Mononuclear cell (primary cell): ENCODE results near the gene PI3. TPM values are rescaled to one million over a fixed set of nuclear protein-coding genes. Genes with fewer than 3 reads are reported as not detected.

ENCODE experiments used
- H3K27me3 ChIP-seq: 2 replicates; pipeline ENCODE4 v1.6.0; 2011; ENCODE audit warnings: low read length, control low read depth; ENCODE audit not compliant: insufficient read depth
- H3K4me1 ChIP-seq: 2 replicates; pipeline ENCODE4 v1.5.1; 2011; ENCODE audit warnings: mild to moderate bottlenecking, low read length, control low read depth; ENCODE audit not compliant: insufficient read depth
- H3K4me3 ChIP-seq: 2 replicates; pipeline ENCODE4 v1.5.1; 2011; ENCODE audit warnings: mild to moderate bottlenecking, low read length, moderate library complexity
- H3K9me3 ChIP-seq: 2 replicates; pipeline ENCODE4 v1.5.1; 2011; ENCODE audit warnings: low read depth, mild to moderate bottlenecking, control low read depth, low read length
- total RNA-seq: library from RNA; depleted of rRNA; stranded (reverse); fragments of >200 nt; gene quantifications from one replicate; pipeline ENCODE4 v1.2.3, GENCODE V29; 2012

PI3 gene
- total RNA-seq, 1 donor, result not detected

DNA sequence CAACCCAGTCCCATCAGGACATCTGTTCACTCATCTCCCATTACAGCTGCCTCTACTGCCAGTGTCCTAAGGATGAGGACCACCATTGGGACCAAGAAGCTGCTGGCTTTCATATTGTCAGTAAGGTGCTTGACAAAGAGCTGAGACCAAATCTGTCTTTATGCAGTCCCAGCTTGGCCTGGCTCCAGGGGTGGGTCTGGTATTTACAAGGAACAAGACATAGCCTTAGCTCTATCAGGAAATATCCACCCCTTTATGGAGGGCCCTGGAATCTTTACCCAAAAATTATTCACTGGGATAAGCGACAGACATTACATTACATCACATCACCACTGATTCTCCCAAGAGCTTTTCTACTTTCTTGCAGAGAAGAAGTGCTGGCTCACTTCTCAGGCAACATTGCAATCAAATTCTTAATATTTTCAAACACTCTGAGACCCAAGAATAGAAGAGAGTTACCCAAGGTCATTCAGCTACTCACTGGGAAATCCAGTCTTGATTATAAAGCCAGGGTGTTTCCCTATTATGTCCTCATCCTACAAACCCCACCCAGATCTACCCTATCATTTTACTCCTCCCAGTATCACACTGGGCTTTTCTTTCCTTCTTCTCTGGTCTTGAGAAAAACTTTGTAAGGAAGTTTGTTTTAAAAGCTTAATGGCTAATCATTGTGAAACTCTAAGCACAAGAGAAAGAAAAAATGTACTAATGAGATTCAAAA lies 11.5 kb upstream of the PI3 start:
- H3K9me3 ChIP-seq, result peaks cover 17% of the 10 kb centered on the region
- H3K27me3 ChIP-seq, result peaks cover 43% of the 10 kb centered on the region
- H3K4me3 ChIP-seq, result no peak overlapping the region
- H3K4me1 ChIP-seq, result no peaks in the 10 kb centered on the region

GRCh38 chr20:45164906-45165305 lies 9.8 kb upstream of the PI3 start:
- H3K4me3 ChIP-seq, result no peak overlapping the region
- H3K9me3 ChIP-seq, result no peaks in the 10 kb centered on the region
- H3K27me3 ChIP-seq, result peaks cover 48% of the 10 kb centered on the region
- H3K4me1 ChIP-seq, result no peaks in the 10 kb centered on the region

DNA sequence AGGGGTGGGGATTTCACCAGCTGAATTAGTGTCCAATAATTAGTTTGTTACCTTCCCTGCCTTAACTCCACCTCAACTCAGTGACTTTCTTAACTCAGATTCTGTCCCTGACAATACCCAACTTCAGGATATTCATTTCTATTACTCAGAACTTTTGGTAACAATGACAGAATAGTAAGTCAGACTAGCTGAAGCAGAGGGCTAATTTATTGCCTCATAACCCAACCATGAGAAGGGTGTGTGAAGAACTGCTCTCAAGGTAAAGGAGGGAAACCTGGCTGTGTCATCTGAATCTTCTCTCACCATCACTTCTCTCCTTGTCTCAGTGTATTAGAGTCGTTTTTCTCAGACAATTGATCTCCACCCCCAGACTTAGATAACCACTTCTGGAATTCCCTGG lies 1.2 kb upstream of the PI3 start:
- Histone ChIP-seq H3K4me1 (peaks cover under 1% of the 10 kb centered on the region), H3K27me3 (peaks cover 9% of the 10 kb centered on the region), H3K4me3 (no peak overlapping the region), H3K9me3 (no peaks in the 10 kb centered on the region)

- Histone ChIP-seq H3K27me3 (peaks cover 3% of the 10 kb centered on the region), H3K9me3 (no peaks in the 10 kb centered on the region), H3K4me1 (peaks cover 13% of the 10 kb centered on the region), H3K4me3 (no peak overlapping the region)
Measured at GRCh38 chr20:45176526-45177267, 2.0 kb downstream of the PI3 start.

DNA sequence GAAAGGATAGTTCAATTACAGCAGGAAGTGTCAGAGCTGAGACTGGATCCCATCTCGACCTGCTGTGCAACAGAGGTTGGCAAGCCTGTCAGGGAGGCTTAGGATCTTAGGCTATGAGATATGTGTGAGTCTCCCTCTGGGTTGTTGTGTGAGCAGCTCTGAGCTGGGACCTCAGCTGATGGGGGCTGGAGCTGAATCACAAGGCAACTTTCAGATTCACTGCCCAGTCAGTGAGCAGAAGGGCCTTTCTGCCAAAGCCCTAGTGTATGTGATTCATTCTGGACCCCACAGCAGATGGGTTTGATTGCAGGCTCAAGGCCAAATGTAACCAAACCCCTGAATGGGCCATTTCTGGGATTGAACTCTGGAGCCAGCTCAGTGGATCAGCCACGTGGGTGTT lies 4.5 kb downstream of the PI3 start:
- Histone ChIP-seq H3K4me1 (peaks cover 13% of the 10 kb centered on the region), H3K4me3 (no peak overlapping the region), H3K27me3 (no peaks in the 10 kb centered on the region), H3K9me3 (no peaks in the 10 kb centered on the region)

- Histone ChIP-seq H3K4me3 (no peak overlapping the region), H3K27me3 (no peaks in the 10 kb centered on the region), H3K4me1 (peaks cover 13% of the 10 kb centered on the region), H3K9me3 (no peaks in the 10 kb centered on the region)
Measured at GRCh38 chr20:45181639-45182038, 6.9 kb downstream of the PI3 start.

DNA sequence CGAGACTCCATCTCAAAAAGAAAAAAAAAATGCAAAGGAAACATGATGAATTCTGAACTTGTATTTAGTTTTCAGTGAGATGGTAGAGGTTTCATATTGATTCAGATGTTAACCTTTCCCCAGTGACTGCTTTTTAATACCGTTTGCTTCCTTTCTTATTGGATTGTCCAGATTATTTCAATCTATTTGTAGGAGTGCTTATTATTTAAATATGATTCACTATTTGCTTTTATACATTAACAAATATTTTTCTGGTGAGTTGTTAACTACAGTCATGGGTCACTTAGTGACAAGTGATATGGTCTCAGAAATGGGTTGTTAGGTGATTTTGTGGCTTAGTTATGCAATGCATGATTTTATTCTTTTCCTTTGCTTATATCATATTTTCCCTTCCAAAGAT lies 8.4 kb downstream of the PI3 start:
- no peak overlapping the region for H3K4me3 ChIP-seq
- H3K9me3 ChIP-seq, result no peaks in the 10 kb centered on the region
- peaks cover 13% of the 10 kb centered on the region for H3K4me1 ChIP-seq
- no peaks in the 10 kb centered on the region for H3K27me3 ChIP-seq

DNA sequence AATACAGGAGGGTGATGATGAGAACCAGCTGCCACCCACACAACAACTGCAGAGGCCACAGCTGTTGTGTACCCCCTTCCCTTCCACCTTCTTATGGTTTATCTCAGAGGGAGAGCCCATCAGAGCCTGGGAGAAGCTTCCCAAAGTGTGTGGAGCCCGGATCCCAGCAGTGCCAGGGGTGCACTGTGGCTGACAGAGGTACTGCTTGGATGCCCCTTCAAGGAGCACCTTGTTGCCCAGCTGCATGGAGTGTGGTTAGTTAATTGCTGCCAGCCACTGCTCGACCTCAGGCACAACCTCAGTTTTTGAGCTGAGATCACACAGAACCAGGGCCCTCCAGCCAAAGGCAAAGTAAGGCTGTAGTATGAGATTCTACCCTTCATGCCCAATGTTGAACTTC lies 13.0 kb downstream of the PI3 start:
- Histone ChIP-seq H3K9me3 (no peaks in the 10 kb centered on the region), H3K27me3 (peaks cover 3% of the 10 kb centered on the region), H3K4me1 (no peaks in the 10 kb centered on the region), H3K4me3 (no peak overlapping the region)

GRCh38 chr20:45189067-45189609 lies 14.4 kb downstream of the PI3 start:
- Histone ChIP-seq H3K4me3 (no peak overlapping the region), H3K9me3 (no peaks in the 10 kb centered on the region), H3K27me3 (peaks cover 3% of the 10 kb centered on the region), H3K4me1 (no peaks in the 10 kb centered on the region)

GRCh38 chr20:45189861-45190260 lies 15.2 kb downstream of the PI3 start:
- Histone ChIP-seq H3K27me3 (peaks cover 3% of the 10 kb centered on the region), H3K4me1 (no peaks in the 10 kb centered on the region), H3K4me3 (no peak overlapping the region), H3K9me3 (no peaks in the 10 kb centered on the region)

- no peaks in the 10 kb centered on the region for H3K9me3 ChIP-seq
- no peaks in the 10 kb centered on the region for H3K4me1 ChIP-seq
- no peak overlapping the region for H3K4me3 ChIP-seq
- peaks cover 3% of the 10 kb centered on the region for H3K27me3 ChIP-seq
Measured at GRCh38 chr20:45191926-45192325, 17.2 kb downstream of the PI3 start.

DNA sequence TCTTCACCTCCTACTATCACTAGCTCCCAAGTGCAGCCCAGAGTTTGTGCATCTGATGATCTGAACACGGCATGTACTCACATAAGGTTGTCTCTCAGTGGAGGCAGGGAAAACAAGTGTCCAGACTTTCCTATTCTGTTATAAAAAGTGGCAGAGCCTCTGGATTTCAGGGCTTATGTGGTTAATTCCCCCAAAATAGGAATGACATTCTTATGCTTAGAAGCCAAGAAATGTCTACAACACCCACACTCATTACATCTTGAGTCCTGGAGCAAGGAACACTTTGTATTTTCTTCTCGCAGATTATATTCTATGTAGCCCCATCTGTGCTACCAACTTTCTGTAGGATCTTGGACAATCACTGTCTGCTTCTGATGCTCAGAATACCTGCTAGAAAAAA lies 18.6 kb downstream of the PI3 start:
- Histone ChIP-seq H3K9me3 (no peaks in the 10 kb centered on the region), H3K27me3 (peaks cover 3% of the 10 kb centered on the region), H3K4me3 (no peak overlapping the region), H3K4me1 (no peaks in the 10 kb centered on the region)

GRCh38 chr20:45206725-45207124 lies 32.0 kb downstream of the PI3 start, which contains the start of gene SEMG1:
Gene SEMG1, plus strand, starts transcription at chr20:45207033. Its CDS starts 21 bp downstream, at chr20:45207054.
- Histone ChIP-seq H3K9me3 (no peaks in the 10 kb centered on the region), H3K4me1 (no peaks in the 10 kb centered on the region), H3K27me3 (peaks cover 15% of the 10 kb centered on the region), H3K4me3 (no peak within 1 kb of the TSS)

- Histone ChIP-seq H3K27me3 (peaks cover 6% of the 10 kb centered on the region), H3K4me1 (no peaks in the 10 kb centered on the region), H3K4me3 (no peak overlapping the region), H3K9me3 (no peaks in the 10 kb centered on the region)
Measured at GRCh38 chr20:45209924-45210323, 35.2 kb downstream of the PI3 start.

GRCh38 chr20:45211569-45212474 lies 37.1 kb downstream of the PI3 start:
- Histone ChIP-seq H3K4me3 (no peak overlapping the region), H3K9me3 (no peaks in the 10 kb centered on the region), H3K27me3 (peaks cover 3% of the 10 kb centered on the region), H3K4me1 (no peaks in the 10 kb centered on the region)
